Right lobe of liver (tissue), 4 donors: Measurements from ENCODE around the gene RPS19.

Source experiments
- CTCF ChIP-seq, 4 donors: fragments of 200-600 bp in 3 of 4; fragments of 450-650 bp in 1 of 4; IDR thresholded peaks; one replicate each; pipeline versions ENCODE4 v1.5.1 to v1.8.0; 2016 to 2022; ENCODE audit warnings: antibody characterized with exemption in 4 of 4, mild to moderate bottlenecking in 2 of 4
- POLR2A ChIP-seq: fragments of 450-650 bp; IDR thresholded peaks from one replicate; pipeline ENCODE4 v1.6.1; 2017; ENCODE audit warnings: antibody characterized with exemption, mild to moderate bottlenecking
- donor health status: DM: no; HTN: no; CAD: no.
- donor health status: DM: no; HTN: no; CAD: no.
- donor health status: DM: no; HTN: yes; CAD: no.

- TF ChIP-seq POLR2A (no peak), CTCF (IDR thresholded peaks at IDR 0.05) (no peak)
These were observed 57.6 kb downstream of the RPS19 start for GRCh38 chr19:41917676-41918075.
